K562 treated with DMSO at 1 percent for 48 hours (cell line): ENCODE measurements around the gene SYNC. TPM values are rescaled to one million over a fixed set of nuclear protein-coding genes. Genes with fewer than 3 reads are reported as not detected.

Experiments
- total RNA-seq: library from RNA; unstranded; fragments of 300-600 nt; gene quantifications from 2 replicates; pipeline ENCODE4 v1.2.3, GENCODE V29; 2022; ENCODE audit warnings: low replicate concordance; ENCODE audit errors: extremely low read depth

SYNC gene
- total RNA-seq = not detected in 2 replicates

DNA sequence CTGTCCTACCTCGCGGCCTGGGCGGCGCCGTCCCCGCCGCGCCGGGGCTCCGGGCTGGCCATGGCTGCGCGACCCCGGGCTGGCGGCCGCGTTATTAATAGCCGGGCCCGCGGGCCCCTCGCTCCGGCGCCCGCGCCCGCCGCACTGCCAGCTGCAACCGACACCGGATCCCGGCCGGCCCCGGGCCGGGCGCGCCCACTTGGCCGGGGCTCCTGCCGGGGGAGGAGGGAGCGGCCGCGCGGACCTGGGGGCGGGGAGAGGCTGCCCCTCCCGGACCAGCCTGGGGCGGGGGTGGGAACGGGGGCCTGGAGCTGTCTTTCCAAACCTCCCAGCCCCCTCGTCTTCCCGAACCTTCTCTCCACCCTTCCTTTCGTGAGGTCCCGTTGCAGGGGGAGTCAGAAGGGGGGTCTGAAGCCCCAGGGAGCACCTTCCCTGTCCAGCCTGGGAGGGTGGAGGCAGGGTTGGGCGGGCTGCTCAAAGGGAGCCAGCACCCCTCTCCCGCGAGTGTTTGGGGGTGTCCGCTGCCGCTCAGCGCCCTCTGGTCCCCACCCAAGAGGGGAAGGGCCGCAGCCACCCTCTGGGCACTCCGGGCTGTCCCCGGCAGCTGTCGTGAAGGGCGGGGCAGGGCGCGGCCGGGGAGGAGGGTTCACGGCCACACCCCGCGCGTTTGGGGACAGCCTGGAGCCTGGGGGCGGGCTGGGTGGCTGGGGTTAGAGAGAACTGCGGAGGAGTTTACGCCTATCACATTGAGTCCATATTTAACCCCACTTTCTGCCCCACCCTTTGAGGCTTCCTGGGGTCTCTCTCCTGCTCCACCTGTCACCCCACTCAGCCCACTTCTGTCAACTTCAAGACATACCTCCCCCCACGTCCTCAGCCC is at the start of gene SYNC:
SYNC (minus strand) TSS at position 172 of the 880 bp plus-strand sequence; CDS start at position 62, 110 bp downstream.

GRCh38 chr1:32650752-32651460 is 51.7 kb downstream of the SYNC start, which contains the start of gene RBBP4:
Gene RBBP4, plus strand, starts transcription at chr1:32651208. Its CDS starts 99 bp downstream, at chr1:32651307.

DNA sequence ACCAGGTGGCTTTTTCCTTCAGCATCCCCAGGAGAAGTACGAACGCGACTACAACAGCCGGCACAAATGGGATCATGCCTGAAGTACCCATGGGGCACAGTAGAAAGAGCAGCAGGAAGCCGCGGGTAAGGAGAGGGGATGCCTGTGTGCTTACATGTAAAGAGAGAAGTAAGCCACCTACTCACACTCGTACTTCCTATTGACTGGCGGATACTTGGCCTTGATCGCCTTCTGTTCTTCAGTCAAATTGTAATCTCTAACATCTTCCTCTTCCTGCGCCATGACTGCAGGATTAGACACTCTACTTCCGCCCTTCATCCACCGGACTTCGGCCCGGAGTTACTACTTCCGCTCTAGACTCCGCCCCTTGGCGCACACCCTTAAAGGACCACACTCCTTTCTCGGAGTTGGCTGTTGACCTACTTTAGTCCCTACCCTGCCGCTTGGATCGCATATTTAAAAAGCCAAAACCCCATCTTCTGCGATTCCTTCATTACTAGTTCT is 52.3 kb downstream of the SYNC start, which contains the start of gene ZBTB8OS:
ZBTB8OS (minus strand) TSS at position 303 of the 504 bp plus-strand sequence; CDS start at position 282, 21 bp downstream.

Other genes starting within 250 kb of the SYNC start
- not detected in 2 replicates for gene ZBTB8B, start 237.7 kb downstream of the SYNC start, total RNA-seq
- not detected in 2 replicates for gene ZBTB8A, start 163.3 kb downstream of the SYNC start, total RNA-seq
- not detected in 2 replicates for gene ZBTB8OS, start 52.2 kb downstream of the SYNC start, total RNA-seq
- gene RBBP4, start 51.6 kb downstream of the SYNC start, total RNA-seq = not detected in 2 replicates
- 1,215 TPM in 1 of 2 replicates, not detected in the other for gene YARS1, start 114.6 kb upstream of the SYNC start, total RNA-seq
- gene S100PBP, start 114.9 kb upstream of the SYNC start, total RNA-seq = not detected in 2 replicates
- not detected in 2 replicates for gene FNDC5, start 168.1 kb upstream of the SYNC start, total RNA-seq
- not detected in 2 replicates for gene HPCA, start 183.7 kb upstream of the SYNC start, total RNA-seq
- gene TMEM54, start 198.6 kb upstream of the SYNC start, total RNA-seq = not detected in 2 replicates